Measurements from ENCODE around the gene SLC25A42. TPM values are rescaled to one million over a fixed set of nuclear protein-coding genes. Genes with fewer than 3 reads are reported as not detected.
"Not testable (repeated sequence)": the region's sequence is repeated elsewhere in the genome, so short reads cannot be mapped to it uniquely, and the experiment has no call there.

Gene SLC25A42
- total RNA-seq, 1 donor, result 9.1 TPM

DNA sequence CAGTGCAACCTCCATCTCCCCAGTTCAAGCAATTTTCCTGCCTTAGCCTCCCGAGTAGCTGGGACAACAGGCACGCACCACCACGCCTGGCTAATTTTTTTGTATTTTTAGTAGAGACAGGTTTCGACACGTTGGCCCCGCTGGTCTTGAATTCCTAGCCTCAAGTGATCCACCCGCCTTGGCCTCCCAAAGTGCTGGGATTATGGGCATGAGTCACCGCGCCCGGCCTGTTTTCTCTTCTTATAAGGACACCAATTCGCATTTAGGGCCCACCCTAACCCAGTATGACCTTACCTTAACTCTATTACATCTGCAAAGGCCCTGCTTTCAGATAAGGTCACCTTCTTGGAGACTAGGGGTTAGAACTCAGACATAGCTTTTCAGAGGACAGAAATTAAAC, 39.4 kb downstream of the SLC25A42 start:
- TF ChIP-seq, protein P1, sequence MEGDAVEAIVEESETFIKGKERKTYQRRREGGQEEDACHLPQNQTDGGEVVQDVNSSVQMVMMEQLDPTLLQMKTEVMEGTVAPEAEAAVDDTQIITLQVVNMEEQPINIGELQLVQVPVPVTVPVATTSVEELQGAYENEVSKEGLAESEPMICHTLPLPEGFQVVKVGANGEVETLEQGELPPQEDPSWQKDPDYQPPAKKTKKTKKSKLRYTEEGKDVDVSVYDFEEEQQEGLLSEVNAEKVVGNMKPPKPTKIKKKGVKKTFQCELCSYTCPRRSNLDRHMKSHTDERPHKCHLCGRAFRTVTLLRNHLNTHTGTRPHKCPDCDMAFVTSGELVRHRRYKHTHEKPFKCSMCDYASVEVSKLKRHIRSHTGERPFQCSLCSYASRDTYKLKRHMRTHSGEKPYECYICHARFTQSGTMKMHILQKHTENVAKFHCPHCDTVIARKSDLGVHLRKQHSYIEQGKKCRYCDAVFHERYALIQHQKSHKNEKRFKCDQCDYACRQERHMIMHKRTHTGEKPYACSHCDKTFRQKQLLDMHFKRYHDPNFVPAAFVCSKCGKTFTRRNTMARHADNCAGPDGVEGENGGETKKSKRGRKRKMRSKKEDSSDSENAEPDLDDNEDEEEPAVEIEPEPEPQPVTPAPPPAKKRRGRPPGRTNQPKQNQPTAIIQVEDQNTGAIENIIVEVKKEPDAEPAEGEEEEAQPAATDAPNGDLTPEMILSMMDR (IDR thresholded peaks at IDR 0.05; ENCODE audit: insufficient read depth, low read depth, low read length), result no peak
- no peak for DNase-seq (ENCODE audit: low read depth)
- H3K4me3 ChIP-seq (ENCODE audit: low read depth, low read length), result no peak overlapping the region

DNA sequence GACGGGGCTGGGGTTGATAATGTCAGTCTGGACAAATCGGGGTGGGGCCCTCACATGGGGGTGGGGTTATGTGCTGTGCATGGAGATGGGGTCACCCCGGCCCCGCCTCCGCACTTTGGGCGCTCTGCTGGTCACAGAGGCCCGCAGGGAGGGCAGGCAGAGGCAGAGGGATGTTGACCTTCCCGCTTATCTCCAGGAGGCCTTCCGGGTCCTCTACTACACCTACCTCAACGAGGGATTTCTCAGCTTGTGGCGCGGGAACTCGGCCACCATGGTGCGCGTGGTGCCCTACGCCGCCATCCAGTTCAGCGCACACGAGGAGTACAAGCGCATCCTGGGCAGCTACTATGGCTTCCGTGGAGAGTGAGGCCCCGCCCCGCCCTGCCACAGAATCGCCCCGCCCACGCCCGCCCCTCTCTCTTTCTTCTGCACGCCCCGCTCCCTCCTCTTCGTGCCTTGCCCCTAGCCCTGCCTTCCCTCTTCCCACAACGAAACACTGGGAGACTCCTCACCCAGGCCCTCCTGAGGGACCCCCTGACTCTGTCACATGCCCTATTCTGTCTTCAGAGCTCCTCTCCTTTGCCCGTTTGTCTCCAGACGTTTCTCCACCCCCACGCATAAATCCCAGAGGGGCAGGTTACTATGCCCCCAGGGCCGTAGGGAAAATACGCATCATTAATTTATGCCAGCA, 41.7 kb downstream of the SLC25A42 start:
- peak; percentile 68 for DNase-seq (ENCODE audit: low read depth)
- peak overlapping the region; percentile 54 for H3K4me3 ChIP-seq (ENCODE audit: low read depth, low read length)
- TF ChIP-seq, protein P1 (IDR thresholded peaks at IDR 0.05; ENCODE audit: insufficient read depth, low read depth, low read length), result no peak

DNA sequence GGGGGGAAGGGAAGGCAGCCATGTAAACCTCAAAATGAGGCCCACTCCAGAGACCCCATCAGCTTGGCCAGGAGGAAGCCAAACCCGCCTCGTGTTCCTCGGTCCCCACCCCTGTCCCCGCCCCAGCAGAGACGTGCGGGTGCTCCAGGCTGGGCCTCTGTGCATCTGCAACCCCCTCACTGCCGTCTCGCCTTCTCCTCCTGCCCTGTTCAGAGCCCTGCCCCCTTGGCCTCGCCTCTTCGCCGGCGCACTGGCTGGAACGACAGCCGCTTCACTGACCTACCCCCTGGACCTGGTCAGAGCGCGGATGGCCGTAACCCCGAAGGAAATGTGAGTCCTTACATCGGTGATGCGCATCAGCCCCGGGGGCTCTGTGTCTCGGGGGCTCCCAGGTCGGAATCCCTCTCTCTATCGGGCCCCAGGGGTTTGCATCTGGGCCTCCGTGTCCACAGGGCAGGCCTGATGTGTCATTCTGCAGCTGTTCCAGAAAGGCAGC, 42.3 kb downstream of the SLC25A42 start:
- peak; percentile 28 for DNase-seq (ENCODE audit: low read depth)
- TF ChIP-seq, protein P1 (IDR thresholded peaks at IDR 0.05; ENCODE audit: insufficient read depth, low read depth, low read length), result no peak
- peak overlapping the region; percentile 54 for H3K4me3 ChIP-seq (ENCODE audit: low read depth, low read length)

DNA sequence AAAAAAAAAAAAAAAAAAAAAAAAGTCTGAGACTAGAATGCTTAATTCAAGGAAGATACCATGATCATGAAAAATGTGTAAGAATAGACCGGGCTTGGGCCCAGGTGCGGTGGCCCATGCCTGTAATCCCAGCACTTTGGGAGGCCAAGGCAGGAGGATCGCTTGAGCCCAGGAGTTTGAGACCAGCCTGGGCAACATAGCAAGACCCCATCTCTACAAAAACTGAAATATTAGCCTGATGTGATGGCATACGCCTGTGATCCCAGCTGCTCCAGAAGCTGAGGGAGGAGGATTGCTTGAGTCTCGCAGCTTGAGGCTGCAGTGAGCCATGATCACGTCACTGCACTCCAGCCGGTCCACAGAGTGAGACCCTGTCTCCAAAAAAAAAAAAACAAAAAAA, 43.1 kb downstream of the SLC25A42 start:
- not testable (repeated sequence) for H3K4me3 ChIP-seq (ENCODE audit: low read depth, low read length)

DNA sequence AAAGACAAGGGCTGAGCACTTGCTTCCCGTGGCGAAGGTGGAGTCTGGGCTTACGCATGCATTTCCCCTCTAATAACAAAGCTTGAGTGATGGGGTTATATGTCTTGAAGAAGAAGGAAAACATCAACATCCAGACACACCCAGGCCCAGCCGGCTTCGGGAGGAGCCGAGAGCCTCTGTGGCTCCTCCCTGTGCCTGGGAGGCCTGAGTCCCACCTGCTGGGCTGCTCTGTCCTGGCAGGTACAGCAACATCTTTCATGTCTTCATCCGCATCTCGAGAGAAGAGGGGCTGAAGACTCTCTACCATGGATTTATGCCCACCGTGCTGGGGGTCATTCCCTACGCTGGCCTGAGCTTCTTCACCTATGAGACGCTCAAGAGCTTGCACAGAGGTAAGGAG, 43.9 kb downstream of the SLC25A42 start:
- TF ChIP-seq, protein P1 (IDR thresholded peaks at IDR 0.05; ENCODE audit: insufficient read depth, low read depth, low read length), result no peak
- no peak overlapping the region for H3K4me3 ChIP-seq (ENCODE audit: low read depth, low read length)
- no peak for DNase-seq (ENCODE audit: low read depth)

More for the DNA sequence above, 43.1 kb downstream of the SLC25A42 start:
- DNase-seq (ENCODE audit: low read depth), result not testable (repeated sequence)

DNA sequence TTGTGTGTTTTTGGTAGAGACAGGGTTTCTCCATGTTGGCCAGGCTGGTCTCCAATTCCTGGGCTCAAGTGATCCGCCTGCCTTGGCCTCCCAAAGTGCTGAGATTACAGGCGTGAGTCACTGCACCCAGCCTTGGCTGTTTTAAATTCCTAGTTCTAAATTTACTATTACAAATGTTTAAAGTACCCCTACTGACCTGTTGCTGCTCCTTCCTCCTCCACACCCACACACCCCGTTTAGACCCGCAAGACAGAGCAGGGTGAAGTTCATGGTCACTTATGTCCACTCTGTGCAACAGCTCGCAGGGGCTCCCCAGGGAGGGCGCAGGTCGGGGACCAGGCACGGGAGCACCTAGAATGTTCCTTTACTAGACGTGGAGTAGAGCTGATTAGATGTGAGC, 45.8 kb downstream of the SLC25A42 start:
- H3K4me3 ChIP-seq (ENCODE audit: low read depth, low read length), result no peak overlapping the region
- TF ChIP-seq, protein P1 (IDR thresholded peaks at IDR 0.05; ENCODE audit: insufficient read depth, low read depth, low read length), result no peak
- DNase-seq (ENCODE audit: low read depth), result peak; percentile 22

DNA sequence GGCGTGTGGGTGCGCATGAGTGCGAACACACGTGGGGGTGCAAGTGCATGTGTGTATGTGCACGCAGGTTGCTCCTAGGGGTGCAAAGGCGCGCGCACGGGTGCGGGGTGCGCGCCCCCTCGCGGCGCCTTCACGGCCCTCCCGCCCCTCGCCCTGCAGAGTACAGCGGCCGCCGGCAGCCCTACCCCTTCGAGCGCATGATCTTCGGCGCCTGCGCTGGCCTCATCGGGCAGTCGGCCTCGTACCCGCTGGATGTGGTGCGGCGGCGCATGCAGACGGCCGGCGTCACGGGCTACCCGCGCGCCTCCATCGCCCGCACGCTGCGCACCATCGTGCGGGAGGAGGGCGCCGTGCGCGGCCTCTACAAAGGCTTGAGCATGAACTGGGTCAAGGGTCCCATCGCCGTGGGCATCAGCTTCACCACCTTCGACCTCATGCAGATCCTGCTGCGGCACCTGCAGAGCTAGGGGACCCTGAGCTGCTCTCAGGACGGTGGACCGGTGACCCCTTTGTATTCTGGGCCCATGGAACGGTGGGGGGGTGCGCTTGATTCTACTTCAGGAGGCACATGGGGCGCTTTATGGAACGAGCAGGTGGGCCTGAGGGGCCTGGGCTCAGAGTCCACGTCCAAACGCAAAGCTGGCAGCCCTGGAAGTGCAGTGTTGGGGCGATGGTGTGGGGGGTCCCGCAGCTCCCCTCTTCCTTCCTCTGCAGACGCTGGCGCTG, 46.8 kb downstream of the SLC25A42 start:
- H3K4me3 ChIP-seq (ENCODE audit: low read depth, low read length), result no peak overlapping the region
- DNase-seq (ENCODE audit: low read depth), result no peak
- TF ChIP-seq, protein P1 (IDR thresholded peaks at IDR 0.05; ENCODE audit: insufficient read depth, low read depth, low read length), result peak; percentile 17
